ENCODE data around the gene EBF3.

The EBF3 gene

GRCh38 chr10:129882291-129883010 is 81.6 kb downstream of the EBF3 start:
- H3K27me3 ChIP-seq (ENCODE audit: insufficient read depth, low read length, poor library complexity): peaks cover 3% of the 10 kb centered on the region
- no peaks in the 10 kb centered on the region for H4K20me1 ChIP-seq (ENCODE audit: insufficient read depth, low read length)
- no peaks in the 10 kb centered on the region for H3K36me3 ChIP-seq (ENCODE audit: insufficient read depth, low read length)
- no peaks in the 10 kb centered on the region for H3K9me3 ChIP-seq (ENCODE audit: insufficient read depth, low read length, severe bottlenecking)
- peaks cover 11% of the 10 kb centered on the region; the same call in 1 of the 2 replicates for H3K4me1 ChIP-seq (ENCODE audit: insufficient read depth, low read length)
- H3K79me2 ChIP-seq (ENCODE audit: insufficient read depth, low read length): no peaks in the 10 kb centered on the region
- H3K27ac ChIP-seq (ENCODE audit: low read length): no peak overlapping the region
- TF ChIP-seq EZH2 (IDR thresholded peaks at IDR 0.05; ENCODE audit: borderline replicate concordance, low read depth, low read length, severe bottlenecking) (no peak), CTCF (IDR thresholded peaks at IDR 0.05; ENCODE audit: borderline replicate concordance, extremely low read depth, low read length, poor library complexity, severe bottlenecking) (no peak)
- H2AFZ ChIP-seq (ENCODE audit: low read depth, low read length): no peak overlapping the region
- H3K4me3 ChIP-seq (ENCODE audit: low read depth in 1 of 2, low read length in 2 of 2): no peak overlapping the region
- no peak for ATAC-seq (ENCODE audit: insufficient read depth, low read depth)
- no peak for DNase-seq
- no peak overlapping the region for H3K9ac ChIP-seq (ENCODE audit: low read depth, low read length)
- no peak overlapping the region for H3K4me2 ChIP-seq (ENCODE audit: insufficient read depth, low read length)

- no peaks in the 10 kb centered on the region for H3K9me3 ChIP-seq (ENCODE audit: insufficient read depth, low read length, severe bottlenecking)
- H3K4me3 ChIP-seq (ENCODE audit: low read depth in 1 of 2, low read length in 2 of 2): no peak overlapping the region
- no peak for DNase-seq
- peaks cover 3% of the 10 kb centered on the region for H3K27me3 ChIP-seq (ENCODE audit: insufficient read depth, low read length, poor library complexity)
- no peak overlapping the region for H3K9ac ChIP-seq (ENCODE audit: low read depth, low read length)
- no peaks in the 10 kb centered on the region for H4K20me1 ChIP-seq (ENCODE audit: insufficient read depth, low read length)
- H3K27ac ChIP-seq (ENCODE audit: low read length): no peak overlapping the region
- no peaks in the 10 kb centered on the region for H3K79me2 ChIP-seq (ENCODE audit: insufficient read depth, low read length)
- no peaks in the 10 kb centered on the region for H3K36me3 ChIP-seq (ENCODE audit: insufficient read depth, low read length)
- no peak for ATAC-seq (ENCODE audit: insufficient read depth, low read depth)
- peaks cover 11% of the 10 kb centered on the region; the same call in 1 of the 2 replicates for H3K4me1 ChIP-seq (ENCODE audit: insufficient read depth, low read length)
- no peak overlapping the region for H2AFZ ChIP-seq (ENCODE audit: low read depth, low read length)
- TF ChIP-seq EZH2 (IDR thresholded peaks at IDR 0.05; ENCODE audit: borderline replicate concordance, low read depth, low read length, severe bottlenecking) (no peak), CTCF (IDR thresholded peaks at IDR 0.05; ENCODE audit: borderline replicate concordance, extremely low read depth, low read length, poor library complexity, severe bottlenecking) (no peak)
- H3K4me2 ChIP-seq (ENCODE audit: insufficient read depth, low read length): no peak overlapping the region
Measured at GRCh38 chr10:129881641-129882040, 82.4 kb downstream of the EBF3 start.

GRCh38 chr10:129880191-129880870 is 83.7 kb downstream of the EBF3 start:
- H2AFZ ChIP-seq (ENCODE audit: low read depth, low read length): no peak overlapping the region
- no peak overlapping the region for H3K4me2 ChIP-seq (ENCODE audit: insufficient read depth, low read length)
- no peak overlapping the region for H3K27ac ChIP-seq (ENCODE audit: low read length)
- ATAC-seq (ENCODE audit: insufficient read depth, low read depth): no peak
- no peaks in the 10 kb centered on the region for H3K36me3 ChIP-seq (ENCODE audit: insufficient read depth, low read length)
- H3K4me3 ChIP-seq (ENCODE audit: low read depth in 1 of 2, low read length in 2 of 2): no peak overlapping the region
- H3K27me3 ChIP-seq (ENCODE audit: insufficient read depth, low read length, poor library complexity): peaks cover 3% of the 10 kb centered on the region
- H4K20me1 ChIP-seq (ENCODE audit: insufficient read depth, low read length): no peaks in the 10 kb centered on the region
- TF ChIP-seq CTCF (IDR thresholded peaks at IDR 0.05; ENCODE audit: borderline replicate concordance, extremely low read depth, low read length, poor library complexity, severe bottlenecking) (no peak), EZH2 (IDR thresholded peaks at IDR 0.05; ENCODE audit: borderline replicate concordance, low read depth, low read length, severe bottlenecking) (no peak)
- DNase-seq: no peak
- H3K9ac ChIP-seq (ENCODE audit: low read depth, low read length): no peak overlapping the region
- peaks cover 11% of the 10 kb centered on the region; the same call in 1 of the 2 replicates for H3K4me1 ChIP-seq (ENCODE audit: insufficient read depth, low read length)
- H3K9me3 ChIP-seq (ENCODE audit: insufficient read depth, low read length, severe bottlenecking): no peaks in the 10 kb centered on the region
- H3K79me2 ChIP-seq (ENCODE audit: insufficient read depth, low read length): no peaks in the 10 kb centered on the region
